Activated CD8-positive, alpha-beta memory T cell treated with anti-CD3 and anti-CD28 coated beads, Interleukin-2, amount 50 U/mL, for 24 hours (primary cell): Measurements from ENCODE around the gene CLPTM1L.

Experiments used
- DNase-seq: peaks from one replicate; pipeline ENCODE4 v3.0.0-alpha.2; 2020; ENCODE audit errors: extremely low read depth

CLPTM1L gene

DNA sequence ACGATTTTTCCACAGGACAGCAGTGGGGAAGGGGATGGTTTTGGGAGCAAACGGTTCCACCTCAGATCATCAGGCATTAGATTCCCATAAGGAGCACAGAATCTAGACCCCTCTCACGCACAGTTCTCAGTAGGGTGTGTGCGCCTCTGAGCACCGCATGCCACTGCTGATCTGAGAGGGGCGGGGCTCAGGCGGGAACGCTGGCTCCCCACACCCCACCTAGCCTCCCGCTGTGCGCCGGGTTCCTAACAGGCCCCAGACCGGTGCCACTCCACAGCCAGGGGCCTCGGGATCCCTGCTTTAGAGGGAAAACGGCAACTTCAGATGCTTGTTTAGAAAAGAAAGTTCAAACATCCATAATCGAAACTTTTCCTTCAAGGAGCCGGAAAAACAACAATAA is 70.4 kb downstream of the CLPTM1L start:
- DNase-seq, result no peak

DNA sequence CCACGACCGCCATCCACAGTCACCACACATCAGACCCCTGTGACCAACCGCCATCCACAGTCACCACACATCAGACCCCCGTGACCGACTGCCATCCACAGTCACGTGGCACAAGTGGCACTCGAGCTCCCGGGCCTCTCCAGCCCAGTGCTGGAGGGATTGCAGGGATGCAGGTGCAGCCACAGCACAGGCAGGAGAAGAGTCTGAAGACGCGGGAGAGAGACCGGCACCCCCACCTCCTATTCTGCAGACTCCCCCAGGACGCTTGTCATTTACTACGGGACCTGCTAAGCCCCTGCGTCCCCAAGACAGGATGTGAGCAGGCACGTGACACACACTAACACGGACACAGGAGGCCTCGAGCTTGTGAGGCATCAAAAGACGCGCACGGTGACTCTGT is 71.2 kb downstream of the CLPTM1L start:
- DNase-seq, result no peak

DNA sequence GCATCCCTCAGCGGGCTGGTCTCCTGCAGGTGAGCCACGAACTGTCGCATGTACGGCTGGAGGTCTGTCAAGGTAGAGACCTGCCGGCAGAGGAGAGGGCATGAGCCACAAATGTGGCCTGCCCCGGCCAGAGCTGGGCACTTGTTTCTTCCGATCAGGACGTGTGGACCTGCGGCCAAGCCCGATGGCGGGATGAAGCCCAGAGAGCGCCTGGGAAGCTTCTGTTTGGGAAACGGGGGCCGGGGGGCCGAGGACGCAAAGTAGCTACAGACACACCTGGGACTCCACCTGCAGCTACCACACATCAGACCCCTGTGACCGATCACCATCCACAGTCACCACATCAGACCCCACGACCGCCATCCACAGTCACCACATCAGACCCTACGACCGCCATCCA is 72.7 kb downstream of the CLPTM1L start:
- DNase-seq, result no peak

DNA sequence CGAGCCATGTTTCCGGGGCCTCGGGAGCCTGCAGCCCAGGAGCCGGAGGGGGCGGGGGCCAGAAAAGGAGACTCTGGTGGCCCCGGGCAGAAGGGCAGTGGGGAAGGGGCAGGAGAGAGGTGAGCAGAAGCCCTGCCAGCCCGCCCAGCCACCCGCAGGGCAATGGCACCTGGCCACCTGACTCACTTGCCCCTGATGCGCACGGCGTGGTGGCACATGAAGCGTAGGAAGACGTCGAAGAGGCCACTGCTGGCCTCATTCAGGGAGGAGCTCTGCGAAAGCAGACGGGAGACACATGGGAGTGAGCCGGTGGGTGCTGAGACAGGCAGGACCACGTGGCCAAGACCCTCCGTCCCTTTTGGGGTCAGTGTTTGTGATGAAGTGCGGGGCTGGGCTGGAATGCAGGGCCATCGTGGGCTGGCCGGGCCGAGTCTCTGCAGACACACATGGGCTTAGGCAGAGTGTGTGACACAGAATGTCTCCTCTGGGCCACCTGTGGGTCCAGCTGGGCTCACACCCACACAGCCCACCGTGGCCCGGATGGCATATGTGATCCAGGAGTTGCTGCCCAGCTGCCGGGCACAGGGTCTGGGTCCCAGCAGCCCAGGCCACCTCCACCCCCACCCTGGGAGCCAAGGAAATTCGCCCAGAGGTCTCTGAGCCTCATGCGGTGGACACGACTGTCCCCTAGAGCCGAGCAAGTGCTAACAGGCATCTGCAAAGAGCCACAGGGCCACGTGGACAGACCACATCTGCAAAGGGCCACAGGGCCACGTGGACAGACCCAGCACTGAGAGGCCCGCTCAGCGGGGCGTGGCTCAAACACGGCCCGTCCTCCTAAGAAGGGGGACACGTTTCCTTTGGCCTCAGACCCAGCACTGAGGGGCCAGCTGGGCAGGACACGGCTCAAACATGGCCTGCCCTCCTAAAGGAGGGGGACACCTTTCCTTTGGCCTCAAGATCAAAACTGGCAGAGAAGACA is 73.7 kb downstream of the CLPTM1L start:
- no peak for DNase-seq

DNA sequence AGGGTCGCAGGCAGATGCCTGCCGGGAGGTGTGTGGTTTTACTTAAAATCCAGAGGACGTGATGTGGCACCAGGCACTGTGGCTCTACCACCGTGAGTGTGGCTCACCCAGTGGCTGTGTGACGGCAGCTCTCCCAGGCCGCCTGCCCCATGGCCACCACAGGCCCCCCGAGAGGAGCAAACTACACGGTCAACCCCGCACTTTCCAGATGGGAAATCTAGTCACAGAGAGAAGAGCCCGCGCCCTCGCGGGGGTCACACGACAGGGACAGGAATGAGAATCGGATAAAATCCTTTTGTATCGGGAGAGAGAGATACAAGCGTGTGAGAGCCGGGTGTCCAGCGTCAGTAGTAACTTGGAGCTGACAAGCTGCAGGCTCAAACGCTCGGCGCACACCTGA is 74.5 kb downstream of the CLPTM1L start:
- no peak for DNase-seq

DNA sequence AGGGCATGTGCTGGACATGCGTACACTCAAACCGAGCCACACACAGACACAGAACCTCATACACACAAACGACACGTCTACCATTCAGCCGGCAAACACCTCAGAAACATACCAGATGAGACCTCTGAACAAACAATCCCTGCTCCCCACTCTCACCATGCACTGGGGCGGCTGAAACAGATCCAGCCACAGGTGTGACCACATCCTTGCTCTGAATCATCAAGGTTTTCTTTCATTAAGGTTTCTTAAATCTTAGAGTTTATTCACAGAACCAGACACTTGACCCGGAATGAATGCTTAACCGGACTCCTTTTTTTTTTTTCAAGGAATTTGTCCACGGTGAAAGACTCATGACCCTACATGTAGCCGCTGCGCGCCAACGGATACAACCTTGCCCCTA is 76.2 kb downstream of the CLPTM1L start:
- peak; percentile 8 for DNase-seq

DNA sequence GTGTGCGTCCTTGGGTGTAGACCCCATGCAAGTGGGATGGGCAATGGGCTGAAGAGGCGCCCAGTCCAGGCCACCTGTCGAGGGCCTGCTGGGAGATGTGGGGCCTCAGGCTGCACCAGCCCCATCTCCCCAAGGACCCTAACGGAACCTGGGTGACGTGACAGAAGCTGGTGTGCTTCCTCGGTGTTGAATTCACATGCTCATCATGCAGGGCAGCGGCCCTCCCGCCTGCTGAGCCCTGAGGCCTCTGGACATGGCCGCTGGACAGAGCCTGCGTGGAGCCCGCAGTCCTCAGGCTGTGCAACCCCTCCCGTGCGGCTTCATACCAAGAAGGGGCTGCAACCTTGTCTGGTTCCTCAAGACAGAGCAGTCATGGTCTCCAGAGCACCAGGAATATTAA is 76.8 kb downstream of the CLPTM1L start:
- DNase-seq, result no peak
